ENCODE measurements around the gene BORCS5.
"Not testable (repeated sequence)": the region's sequence is repeated elsewhere in the genome, so short reads cannot be mapped to it uniquely, and the experiment has no call there.

The BORCS5 gene

DNA sequence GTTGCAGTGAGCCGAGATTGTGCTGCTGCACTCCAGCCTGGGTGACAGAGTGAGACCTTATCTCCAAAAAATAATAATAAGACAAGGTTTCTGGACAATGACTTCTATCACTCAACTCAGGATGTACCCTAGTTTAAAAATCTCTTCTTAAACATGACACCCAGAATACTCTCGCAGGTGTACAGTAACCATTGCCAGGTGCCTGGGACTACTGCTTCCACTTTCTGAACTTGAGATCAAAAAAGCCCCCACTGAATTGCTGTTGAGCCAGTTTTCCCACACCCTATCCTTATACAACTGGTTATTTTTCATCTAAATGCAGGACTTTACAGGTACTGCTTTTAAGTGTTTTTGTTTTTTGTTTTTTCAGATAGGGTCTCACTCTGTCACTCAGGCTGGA, 36.3 kb downstream of the BORCS5 start:
- no peak for DNase-seq (ENCODE audit: low read depth in 2 of 2)

DNA sequence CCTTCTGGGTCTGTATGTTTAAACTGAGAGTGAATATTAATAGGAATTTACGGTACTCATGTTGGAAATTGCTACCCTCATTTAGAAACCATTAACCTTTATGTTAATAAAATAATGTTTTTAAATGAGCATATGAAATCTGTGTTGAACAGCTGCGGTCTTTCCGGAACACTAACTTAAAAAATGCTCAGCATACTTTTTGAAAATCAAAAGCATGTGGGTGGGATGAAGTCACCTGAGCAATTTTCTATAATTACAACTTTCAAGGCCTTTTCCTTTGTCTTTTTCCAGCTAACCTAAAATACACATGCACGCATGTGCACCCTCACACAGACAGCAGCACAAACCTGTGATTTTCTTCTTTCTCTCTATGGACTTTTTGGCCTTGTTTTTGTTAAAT, 39.8 kb downstream of the BORCS5 start:
- no peak for DNase-seq (ENCODE audit: low read depth in 2 of 2)

DNA sequence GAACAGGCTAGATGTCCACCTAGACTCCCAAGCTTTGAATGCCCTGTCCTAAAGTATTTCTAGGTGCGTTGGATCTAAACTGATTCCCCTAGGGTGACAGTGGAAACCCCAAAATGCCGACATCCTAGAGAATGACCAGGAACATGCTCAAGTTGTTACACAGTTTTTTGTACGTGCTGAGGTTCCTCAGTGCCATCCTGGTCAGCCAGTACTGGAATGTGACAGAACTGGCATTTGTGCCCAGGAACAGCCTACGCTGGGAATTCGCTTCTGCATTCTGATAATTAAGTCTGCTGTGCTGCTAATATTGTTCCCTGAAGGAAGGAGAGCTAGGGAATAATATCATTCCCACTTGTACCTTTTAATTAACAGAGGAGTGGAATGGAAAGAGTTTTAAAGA, 40.3 kb downstream of the BORCS5 start:
- DNase-seq (ENCODE audit: low read depth in 2 of 2) = no peak

DNA sequence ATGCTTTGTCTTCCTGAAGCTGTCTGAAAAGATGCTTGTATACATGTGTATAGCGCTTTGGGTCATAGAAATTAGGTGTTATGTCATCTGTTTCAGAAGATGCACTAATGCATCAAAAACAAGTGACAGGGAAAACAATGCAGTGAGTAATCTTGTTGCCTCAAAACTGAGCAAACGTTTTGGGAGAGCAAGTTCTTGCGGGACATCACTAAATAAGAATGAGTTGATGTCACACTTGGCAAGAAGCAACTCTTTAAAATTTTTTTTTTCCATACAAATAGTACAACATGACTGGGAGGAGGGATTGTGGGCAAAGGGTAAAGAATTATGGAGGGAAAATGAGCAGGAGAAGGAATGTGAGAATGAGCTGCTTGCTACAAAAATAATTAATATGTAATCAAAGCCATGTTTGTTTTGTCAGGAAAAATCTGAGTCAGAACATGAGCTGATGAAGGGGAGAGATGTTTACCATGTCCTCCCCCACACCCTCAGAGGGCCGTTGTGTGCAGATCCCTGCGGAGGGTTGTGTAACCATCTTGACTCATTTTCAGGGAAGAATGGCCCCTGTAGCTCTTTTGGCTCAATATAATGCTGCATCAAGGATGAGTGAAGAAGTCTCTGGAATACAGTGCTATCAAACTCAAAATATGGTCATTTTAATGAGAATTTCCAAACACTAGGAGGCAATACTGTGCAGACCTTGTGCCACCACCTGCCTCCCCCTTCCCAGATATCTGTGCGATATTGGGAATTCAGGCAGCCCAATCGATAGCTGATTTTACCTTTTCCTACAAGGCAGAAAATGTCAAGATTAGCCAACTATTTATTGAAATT, 41.4 kb downstream of the BORCS5 start:
- no peak for DNase-seq (ENCODE audit: low read depth in 2 of 2)

DNA sequence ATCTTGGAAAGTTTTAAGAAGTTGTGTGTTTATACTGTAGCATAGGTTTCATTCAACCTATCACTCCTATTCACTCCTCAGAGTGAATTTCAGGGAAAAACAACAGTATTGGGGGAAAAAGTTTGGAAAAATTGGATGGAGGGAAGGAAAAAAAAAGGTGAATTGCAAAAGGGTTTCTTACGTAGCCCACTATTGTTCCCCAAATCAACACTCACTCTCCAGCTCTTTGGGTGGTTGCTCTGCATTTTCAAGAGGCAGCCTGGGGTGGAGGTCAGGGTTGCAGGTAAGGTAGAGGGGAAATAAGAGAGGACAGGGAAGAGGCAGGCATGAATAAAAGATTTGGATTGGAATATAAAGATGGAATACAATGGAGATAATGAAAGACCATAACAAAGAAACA, 42.3 kb downstream of the BORCS5 start:
- DNase-seq (ENCODE audit: low read depth in 2 of 2) = no peak

DNA sequence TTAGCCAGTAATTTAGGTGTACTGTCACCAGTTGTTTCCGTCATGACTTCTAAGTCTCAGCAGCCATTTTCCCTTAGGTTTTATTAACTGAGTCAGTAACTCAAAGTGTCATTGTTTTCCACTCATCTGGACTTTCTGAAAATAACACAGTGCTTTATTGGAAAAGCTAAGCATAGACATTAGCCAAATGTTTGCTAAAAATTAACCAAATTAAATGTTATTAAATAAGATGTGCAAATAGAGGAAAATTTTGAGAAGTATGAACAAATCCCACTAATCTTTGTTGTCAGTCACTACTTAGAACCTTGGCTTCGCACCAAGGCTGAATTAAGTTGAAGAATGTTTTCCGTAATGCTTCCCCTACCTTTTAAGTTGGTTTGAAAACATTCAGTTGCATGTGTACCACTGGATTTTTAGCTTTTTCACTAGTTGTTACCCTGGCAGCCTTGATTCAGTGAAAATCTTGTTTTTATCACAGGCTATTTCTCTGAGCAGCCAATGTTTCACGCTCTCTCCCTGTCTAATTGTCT, 43.0 kb downstream of the BORCS5 start:
- DNase-seq (ENCODE audit: low read depth in 2 of 2) = no peak

DNA sequence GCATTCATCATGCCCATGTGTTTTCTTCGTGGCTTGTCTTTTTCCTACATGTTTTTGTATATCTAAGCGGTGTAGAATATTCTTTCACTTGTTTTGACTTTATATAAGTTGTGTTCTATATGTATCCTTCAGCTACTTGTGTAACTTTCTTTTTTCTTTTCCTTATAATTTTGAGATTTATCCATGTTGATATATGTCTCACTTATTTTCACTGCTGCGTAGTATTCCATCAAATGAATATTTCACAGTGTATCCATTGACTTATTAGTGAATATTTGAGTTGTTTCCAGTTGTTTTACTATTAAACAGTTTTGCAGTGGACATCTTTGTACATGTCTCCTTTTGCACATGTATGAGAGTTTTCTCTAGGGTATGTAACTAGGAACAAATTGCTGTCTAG, 43.9 kb downstream of the BORCS5 start:
- no peak for DNase-seq (ENCODE audit: low read depth in 2 of 2)

DNA sequence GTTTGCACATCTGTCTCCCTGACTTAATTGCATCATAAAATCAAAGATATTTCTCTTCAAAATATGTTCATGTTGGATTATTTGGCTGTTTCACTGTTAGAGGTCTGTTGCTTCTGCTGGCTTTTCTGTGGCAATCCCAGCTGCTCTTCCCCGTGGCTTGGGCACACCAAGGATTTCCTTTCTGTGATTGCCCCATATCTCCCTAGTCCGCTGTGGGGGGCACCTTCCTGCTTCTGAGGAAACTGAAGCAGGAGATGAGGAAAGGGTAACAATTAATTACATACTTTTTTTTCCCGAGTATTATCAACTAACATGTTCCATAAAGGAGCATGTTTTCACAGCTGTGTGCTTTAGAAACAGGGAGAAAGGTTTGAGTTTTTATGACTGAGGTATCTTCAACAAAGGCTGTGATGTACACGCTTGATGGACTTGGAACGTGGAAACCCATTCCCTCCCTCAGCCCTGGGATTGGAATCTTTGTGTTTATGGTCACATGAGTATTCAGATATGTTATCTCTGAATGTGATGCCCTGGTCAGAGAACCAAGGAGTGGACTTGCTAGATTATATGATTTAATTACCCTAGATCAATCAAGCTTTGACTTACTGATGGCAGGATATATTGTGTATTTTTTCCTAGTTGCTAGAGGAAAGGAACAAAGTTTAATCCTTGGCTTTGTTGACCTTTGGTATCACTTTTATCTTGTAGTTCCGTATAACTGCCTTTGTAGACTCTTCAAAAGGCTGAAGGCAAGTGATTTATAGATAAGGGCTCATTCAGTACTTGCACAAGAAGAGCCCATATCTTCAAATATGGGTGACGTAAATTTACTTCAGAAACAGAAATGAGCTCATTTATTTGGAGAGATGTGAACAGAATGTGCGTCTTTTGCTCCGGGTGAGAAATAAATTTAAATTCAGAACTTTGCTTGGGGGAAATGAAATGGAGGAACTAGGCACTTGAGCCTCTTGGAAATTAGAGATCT, 46.7 kb downstream of the BORCS5 start:
- DNase-seq (ENCODE audit: low read depth in 2 of 2) = no peak

DNA sequence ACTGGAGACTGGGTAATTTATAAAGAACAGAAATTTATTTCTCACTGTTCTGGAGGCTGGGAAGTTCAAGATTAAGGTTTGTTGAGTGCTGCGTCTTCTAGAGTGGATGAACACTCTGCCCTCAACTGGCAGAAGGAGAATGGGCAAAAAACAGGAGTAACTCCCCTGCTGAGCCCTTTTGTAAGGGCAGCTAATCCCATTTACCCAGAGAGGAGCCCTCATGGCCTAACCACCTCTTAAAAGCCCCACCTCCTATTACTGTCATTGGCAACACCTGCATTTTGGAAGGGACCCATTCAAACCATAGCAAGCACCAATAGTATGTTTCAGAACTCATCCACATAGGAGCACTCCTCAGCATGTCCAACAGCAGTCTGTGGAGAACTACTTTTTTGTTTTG, 47.4 kb downstream of the BORCS5 start:
- no peak for DNase-seq (ENCODE audit: low read depth in 2 of 2)

DNA sequence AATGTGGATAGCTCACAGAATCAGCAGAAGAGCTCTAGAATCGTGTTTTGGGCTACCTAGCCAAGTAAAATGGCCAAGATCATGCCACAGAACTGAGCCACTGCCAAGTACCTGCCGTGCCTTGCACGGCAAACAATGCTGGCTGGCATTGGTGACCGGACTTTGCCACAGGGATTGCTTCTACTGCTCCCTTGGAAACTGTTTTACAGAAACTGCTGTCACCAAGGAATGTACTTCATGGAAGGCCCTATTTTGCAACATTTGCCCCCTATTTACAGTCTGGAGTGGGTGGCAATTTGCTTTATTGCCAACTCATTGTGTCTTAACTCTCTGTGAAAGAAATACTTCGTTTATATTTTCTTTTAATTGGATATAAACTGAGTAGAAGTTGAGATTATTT, 49.0 kb downstream of the BORCS5 start:
- no peak for DNase-seq (ENCODE audit: low read depth in 2 of 2)

DNA sequence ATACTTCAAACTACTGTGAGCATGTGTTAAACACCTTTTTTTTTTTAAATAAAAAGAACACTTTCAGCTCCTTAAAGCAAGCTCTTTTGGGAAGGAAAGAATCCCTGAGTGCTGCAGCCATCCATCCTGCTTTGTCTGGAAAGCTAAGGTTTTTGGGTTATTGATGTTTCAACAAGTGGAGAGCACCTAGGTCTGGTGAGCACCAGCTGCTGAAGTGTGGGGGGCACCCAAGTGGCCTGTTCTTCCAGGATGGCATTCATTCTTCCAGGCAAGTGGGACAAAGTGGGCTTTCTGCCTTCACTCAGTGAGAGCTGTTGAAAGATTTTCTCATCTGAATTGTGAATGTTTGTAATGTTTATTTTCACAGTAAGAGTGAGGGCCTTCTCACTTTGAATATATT, 49.9 kb downstream of the BORCS5 start:
- DNase-seq (ENCODE audit: low read depth in 2 of 2) = no peak

DNA sequence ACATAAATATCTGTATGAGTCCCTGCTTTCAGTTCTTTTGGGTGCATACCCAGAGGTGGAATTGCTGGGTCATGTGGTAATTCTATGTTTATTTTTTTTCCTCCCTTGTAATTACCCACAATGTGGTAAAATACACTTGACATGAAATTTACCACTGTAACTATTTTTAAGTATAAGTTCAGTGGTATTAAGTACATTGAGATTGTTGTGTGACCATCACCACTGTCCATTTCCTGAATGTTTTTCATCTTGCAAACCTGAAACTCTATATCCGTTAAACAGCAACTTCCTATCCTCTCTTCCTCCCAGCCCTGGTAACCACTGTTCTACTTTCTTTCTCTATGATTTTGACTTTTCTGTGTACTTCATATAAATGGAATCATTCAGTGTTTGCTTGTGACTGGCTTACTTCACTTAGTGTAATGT, 51.4 kb downstream of the BORCS5 start:
- DNase-seq (ENCODE audit: low read depth in 2 of 2) = no peak

DNA sequence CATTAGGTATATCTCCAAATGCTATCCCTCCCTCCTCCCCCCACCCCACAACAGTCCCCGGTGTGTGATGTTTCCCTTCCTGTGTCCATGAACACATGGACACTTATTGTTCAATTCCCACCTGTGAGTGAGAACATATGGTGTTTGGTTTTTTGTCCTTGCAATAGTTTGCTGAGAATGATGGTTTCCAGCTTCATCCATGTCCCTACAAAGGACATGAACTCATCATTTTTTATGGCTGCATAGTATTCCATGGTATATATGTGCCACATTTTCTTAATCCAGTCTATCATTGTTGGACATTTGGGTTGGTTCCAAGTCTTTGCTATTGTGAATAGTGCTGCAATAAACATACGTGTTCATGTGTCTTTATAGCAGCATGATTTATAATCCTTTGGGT, 52.5 kb downstream of the BORCS5 start:
- not testable (repeated sequence) for DNase-seq (ENCODE audit: low read depth in 2 of 2)

DNA sequence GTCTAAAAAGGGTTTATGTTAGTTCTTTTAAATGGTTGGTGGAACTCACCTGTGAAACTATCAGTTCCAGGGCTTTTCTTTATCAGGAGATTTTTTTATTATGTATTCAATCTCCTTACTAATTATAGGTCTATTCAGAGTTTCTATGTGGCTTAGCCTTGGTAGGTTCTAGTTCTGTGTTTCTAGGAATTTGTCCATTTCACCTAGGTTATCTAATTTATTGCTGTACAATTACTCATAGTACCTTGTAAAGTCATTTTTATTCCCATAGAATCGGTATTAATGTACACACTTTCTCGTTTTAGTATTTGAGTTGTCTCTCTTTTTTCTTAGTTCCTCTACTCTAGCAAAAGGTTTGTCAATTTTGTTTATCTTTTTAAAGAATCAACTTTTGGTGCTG, 59.0 kb downstream of the BORCS5 start:
- DNase-seq (ENCODE audit: low read depth in 2 of 2) = no peak

DNA sequence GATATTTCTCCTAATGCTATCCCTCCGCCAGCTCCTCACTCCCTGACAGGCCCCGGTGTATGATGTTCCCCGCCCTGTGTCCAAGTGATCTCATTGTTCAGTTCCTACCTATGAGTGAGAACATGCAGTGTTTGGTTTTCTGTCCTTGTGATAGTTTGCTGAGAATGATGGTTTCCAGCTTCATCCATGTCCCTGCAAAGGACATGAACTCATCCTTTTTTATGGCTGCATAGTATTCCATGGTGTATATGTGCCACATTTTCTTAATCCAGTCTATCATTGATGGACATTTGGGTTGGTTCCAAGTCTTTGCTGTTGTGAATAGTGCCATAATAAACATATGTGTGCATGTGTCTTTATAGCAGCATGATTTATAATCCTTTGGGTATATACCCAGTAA, 62.3 kb downstream of the BORCS5 start:
- not testable (repeated sequence) for DNase-seq (ENCODE audit: low read depth in 2 of 2)

DNA sequence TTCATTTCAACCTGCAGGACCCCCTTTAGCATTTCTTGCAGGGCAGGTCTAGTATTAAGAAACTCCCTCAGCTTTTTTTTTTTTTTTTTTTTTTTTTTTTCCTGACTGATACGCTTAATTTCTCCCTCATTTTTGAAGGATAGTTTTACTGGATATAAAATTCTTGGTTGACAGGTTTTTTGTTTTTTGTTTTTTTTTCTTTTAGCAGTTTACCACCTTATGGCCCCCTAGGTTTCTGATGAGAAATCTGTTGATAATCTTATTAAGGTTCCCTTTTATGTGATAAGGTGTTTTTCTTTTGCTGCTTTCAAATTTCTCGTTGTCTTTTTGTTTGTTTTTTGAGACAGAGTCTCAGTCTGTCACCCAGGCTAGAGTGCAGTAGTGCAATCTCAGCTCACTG, 66.5 kb downstream of the BORCS5 start:
- DNase-seq (ENCODE audit: low read depth in 2 of 2) = no peak

DNA sequence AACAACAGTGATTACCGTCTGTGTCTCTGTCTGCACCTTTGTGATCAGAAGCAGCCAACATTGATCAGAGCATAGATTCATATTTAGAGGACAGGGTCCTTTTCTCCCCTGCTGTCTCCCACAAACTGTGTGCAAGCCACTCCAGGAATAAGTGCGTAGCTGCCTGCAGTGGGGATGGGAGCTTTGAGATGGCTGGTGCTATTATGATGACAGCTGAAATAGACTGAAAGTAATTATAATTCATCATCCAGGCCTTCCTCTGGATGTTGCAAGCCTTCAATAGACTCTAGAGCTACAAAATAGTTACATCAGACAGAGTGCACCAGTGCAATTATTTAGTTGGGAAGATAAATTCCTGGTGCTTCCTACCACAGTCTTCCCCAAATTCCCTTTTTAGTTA, 68.1 kb downstream of the BORCS5 start:
- DNase-seq (ENCODE audit: low read depth in 2 of 2) = no peak

DNA sequence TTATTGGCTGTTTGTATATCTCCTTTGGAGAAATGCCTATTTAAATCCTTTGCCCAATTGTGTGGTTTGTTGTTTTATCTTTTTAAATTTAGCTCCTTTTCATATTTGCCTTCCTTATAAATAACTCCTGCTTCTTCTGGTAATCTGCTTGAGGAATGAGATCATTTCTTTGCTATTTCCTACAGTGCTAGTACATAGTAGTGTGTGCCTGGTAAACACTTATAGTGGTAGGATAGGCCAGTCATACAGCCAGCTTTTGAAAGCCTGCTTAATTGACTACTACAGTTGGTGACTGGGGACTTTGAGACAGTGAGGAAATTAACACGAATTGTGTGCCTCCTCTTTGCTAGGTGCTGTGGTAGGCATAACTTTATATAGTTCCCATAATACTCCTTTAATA, 68.7 kb downstream of the BORCS5 start:
- no peak for DNase-seq (ENCODE audit: low read depth in 2 of 2)

DNA sequence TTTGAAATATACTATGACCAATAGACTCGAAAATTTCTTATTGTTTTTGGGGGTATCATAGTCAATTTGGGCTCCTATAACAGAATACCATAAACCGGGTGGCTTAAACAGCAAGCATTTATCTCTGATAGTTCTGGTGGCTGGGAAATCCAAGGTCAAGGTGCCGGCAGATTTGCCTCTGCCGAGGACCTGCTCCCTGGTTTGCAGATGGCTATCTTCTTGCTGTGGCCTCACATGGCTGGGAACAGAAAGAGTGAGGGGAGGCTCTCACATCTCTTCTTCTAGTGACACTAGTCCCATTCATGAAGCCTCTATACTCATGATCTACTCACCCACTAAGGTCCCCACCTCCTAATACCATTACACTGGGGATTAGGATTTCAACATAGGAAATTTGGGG, 70.7 kb downstream of the BORCS5 start:
- no peak for DNase-seq (ENCODE audit: low read depth in 2 of 2)

DNA sequence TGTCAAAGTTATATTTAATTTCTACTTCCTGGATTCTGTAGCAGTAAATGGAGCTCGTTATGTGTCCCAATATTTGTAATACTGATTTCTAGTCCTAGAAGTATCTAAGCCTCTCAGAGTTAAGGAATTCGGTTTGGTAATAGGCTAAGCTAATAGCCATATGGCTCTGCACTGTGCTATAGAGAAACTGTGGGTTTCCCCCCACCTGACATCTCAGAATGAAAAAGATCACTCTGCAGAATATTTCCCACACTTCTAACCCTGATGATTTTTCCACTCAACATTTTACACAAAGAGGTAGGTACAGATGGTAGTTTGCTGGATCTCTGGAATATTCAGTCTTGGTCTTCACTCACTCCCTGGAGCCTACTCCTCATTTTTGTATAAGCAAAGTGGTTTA, 71.2 kb downstream of the BORCS5 start:
- DNase-seq (ENCODE audit: low read depth in 2 of 2) = no peak

DNA sequence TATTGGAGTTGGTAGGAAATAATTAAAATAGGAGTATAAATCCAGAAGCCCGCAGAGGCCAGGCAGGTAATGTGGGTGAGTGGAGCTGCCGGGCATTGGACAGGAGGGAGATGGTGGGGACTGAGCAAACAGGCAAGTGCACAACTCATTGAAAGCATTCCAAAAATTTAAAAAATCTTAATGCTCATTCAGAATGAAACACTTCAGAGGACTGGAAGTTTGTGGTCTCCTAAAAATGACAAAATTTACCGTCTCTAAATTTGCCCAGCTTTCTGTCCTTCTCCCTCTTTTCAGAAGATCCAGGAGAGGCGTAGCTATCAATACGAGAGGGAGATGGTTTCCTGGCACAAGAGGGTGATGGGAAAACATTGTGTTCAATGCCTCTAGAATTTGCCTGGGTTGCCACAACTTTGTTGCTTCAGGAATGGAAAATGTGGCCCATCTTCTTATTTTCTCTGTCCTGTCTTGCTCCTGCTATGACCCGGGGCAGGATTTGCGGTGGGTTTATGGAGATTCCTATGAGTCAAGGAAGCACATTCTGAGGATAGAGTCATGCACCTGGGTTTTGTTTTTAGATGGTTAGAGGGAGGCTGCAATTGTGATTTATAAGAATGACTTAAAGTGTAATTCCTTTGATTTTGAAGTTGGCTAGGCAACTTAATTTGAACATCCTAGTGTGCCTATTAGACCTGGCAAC, 72.2 kb downstream of the BORCS5 start:
- no peak for DNase-seq (ENCODE audit: low read depth in 2 of 2)

DNA sequence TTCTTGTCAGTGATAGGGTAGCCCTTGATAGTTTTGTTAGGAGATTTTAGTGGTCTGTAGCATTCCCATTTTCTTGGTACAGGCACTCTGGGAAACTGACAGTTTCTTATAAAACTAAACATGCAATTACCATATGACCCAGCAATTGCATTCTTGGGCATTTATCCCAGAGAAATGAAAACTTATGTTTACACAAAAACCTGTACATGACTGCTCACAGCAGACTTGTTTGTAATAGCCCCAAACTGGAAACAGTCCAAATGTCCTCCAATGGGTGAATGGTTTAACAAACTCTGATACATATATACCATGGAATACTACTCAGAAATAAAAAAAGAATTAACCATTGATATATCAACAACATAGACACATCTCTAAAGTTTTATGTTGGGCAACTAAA, 75.5 kb downstream of the BORCS5 start:
- no peak for DNase-seq (ENCODE audit: low read depth in 2 of 2)

Data from stimulated activated CD4-positive, alpha-beta T cell treated with anti-CD3 and anti-CD28 coated beads, Interleukin-4, amount 100 ng/mL, for 48 hours (primary cell).